Eye (tissue), 1 donor: ENCODE results near the gene FBXO40.

ENCODE experiments used
- DNase-seq: peaks from one replicate; pipeline ENCODE4 v3.0.0-alpha.2; 2015

FBXO40 gene

GRCh38 chr3:121621491-121621890 is 28.3 kb downstream of the FBXO40 start:
- no peak for DNase-seq

GRCh38 chr3:121624147-121624899 is 31.1 kb downstream of the FBXO40 start:
- DNase-seq = no peak

GRCh38 chr3:121626495-121626894 is 33.3 kb downstream of the FBXO40 start:
- no peak for DNase-seq

GRCh38 chr3:121627211-121627610 is 34.0 kb downstream of the FBXO40 start:
- DNase-seq = no peak

- DNase-seq = no peak
These were observed 34.4 kb downstream of the FBXO40 start for GRCh38 chr3:121627622-121628021.

- DNase-seq = no peak
These were observed 36.4 kb downstream of the FBXO40 start for GRCh38 chr3:121629601-121630000.

GRCh38 chr3:121630355-121630754 is 37.2 kb downstream of the FBXO40 start:
- no peak for DNase-seq

- DNase-seq = no peak
These were observed 44.7 kb downstream of the FBXO40 start for GRCh38 chr3:121637922-121638321.

GRCh38 chr3:121641127-121641526 is 47.9 kb downstream of the FBXO40 start:
- DNase-seq = no peak

- no peak for DNase-seq
These were observed 49.6 kb downstream of the FBXO40 start for GRCh38 chr3:121642601-121643314.

GRCh38 chr3:121645054-121645453 is 51.9 kb downstream of the FBXO40 start:
- no peak for DNase-seq

GRCh38 chr3:121648219-121648958 is 55.2 kb downstream of the FBXO40 start:
- DNase-seq = no peak

- no peak for DNase-seq
These were observed 56.5 kb downstream of the FBXO40 start for GRCh38 chr3:121649645-121650044.

- DNase-seq = no peak
These were observed 58.5 kb downstream of the FBXO40 start for GRCh38 chr3:121651684-121652083.

GRCh38 chr3:121654493-121655385 is 61.6 kb downstream of the FBXO40 start:
- no peak for DNase-seq

GRCh38 chr3:121658716-121659435 is 65.7 kb downstream of the FBXO40 start:
- DNase-seq = no peak

GRCh38 chr3:121659586-121659985 is 66.4 kb downstream of the FBXO40 start:
- DNase-seq = no peak

GRCh38 chr3:121660356-121661171 is 67.4 kb downstream of the FBXO40 start, which contains the start of gene HCLS1:
HCLS1 (minus strand) TSS chr3:121660903; CDS start chr3:121658347, 2,556 bp downstream.
- DNase-seq = no peak

GRCh38 chr3:121661376-121661775 is 68.2 kb downstream of the FBXO40 start:
- DNase-seq = no peak

GRCh38 chr3:121662742-121663141 is 69.6 kb downstream of the FBXO40 start:
- no peak for DNase-seq
